ENCODE data around the gene TSPAN10.

GRCh38 chr17:81644976-81645952 lies 8.3 kb downstream of the TSPAN10 start:
- TF ChIP-seq POLR2AphosphoS5 (IDR thresholded peaks at IDR 0.05), result no peak
- no peak for TF ChIP-seq RAD21 (conservative IDR thresholded peaks at IDR 0.05)
- TF ChIP-seq REST (IDR thresholded peaks at IDR 0.05; ENCODE audit: borderline replicate concordance), result no peak
- TF ChIP-seq, protein P1, sequence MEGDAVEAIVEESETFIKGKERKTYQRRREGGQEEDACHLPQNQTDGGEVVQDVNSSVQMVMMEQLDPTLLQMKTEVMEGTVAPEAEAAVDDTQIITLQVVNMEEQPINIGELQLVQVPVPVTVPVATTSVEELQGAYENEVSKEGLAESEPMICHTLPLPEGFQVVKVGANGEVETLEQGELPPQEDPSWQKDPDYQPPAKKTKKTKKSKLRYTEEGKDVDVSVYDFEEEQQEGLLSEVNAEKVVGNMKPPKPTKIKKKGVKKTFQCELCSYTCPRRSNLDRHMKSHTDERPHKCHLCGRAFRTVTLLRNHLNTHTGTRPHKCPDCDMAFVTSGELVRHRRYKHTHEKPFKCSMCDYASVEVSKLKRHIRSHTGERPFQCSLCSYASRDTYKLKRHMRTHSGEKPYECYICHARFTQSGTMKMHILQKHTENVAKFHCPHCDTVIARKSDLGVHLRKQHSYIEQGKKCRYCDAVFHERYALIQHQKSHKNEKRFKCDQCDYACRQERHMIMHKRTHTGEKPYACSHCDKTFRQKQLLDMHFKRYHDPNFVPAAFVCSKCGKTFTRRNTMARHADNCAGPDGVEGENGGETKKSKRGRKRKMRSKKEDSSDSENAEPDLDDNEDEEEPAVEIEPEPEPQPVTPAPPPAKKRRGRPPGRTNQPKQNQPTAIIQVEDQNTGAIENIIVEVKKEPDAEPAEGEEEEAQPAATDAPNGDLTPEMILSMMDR (IDR thresholded peaks at IDR 0.05; ENCODE audit: poor library complexity, severe bottlenecking), result no peak
- no peak for TF ChIP-seq EP300 (conservative IDR thresholded peaks at IDR 0.05; ENCODE audit: poor library complexity, severe bottlenecking)
- no peak for TF ChIP-seq EZH2 (IDR thresholded peaks at IDR 0.05; ENCODE audit: borderline replicate concordance, insufficient read depth, low read length, poor library complexity, severe bottlenecking)
- TF ChIP-seq TAF1 (IDR thresholded peaks at IDR 0.05; ENCODE audit: low read depth), result no peak
- no peak for TF ChIP-seq SMC3 (conservative IDR thresholded peaks at IDR 0.05; ENCODE audit: poor library complexity)
- no peak for TF ChIP-seq MXI1 (conservative IDR thresholded peaks at IDR 0.05; ENCODE audit: poor library complexity, severe bottlenecking)

Data from neural cell (in vitro differentiated cells).